T-helper 1 cell treated with Interleukin-12 subunit alpha and Interleukin-12 subunit beta and Interleukin-4 antibody, amounts not matched to agents 30 μg/mL and 1 μg/mL, for 36 hours (primary cell): ENCODE data around the gene TENM4.

Experiments
- H3K27ac Mint-ChIP-seq: one replicate; pipeline ENCODE4 v1.8.0; 2021; ENCODE audit warnings: mild to moderate bottlenecking, mixed read lengths
- H3K27me3 Mint-ChIP-seq: one replicate; pipeline ENCODE4 v1.8.0; 2021; ENCODE audit warnings: low read depth, mixed read lengths
- H3K36me3 Mint-ChIP-seq: one replicate; pipeline ENCODE4 v1.8.0; 2021; ENCODE audit warnings: low read depth, mixed read lengths
- H3K4me1 Mint-ChIP-seq: one replicate; pipeline ENCODE4 v1.8.0; 2021; ENCODE audit warnings: low read depth, mixed read lengths
- H3K4me3 Mint-ChIP-seq: one replicate; pipeline ENCODE4 v1.8.0; 2021; ENCODE audit warnings: mild to moderate bottlenecking, moderate library complexity, mixed read lengths
- H3K9me3 Mint-ChIP-seq: one replicate; pipeline ENCODE4 v1.8.0; 2021; ENCODE audit warnings: mixed read lengths

Gene TENM4

DNA sequence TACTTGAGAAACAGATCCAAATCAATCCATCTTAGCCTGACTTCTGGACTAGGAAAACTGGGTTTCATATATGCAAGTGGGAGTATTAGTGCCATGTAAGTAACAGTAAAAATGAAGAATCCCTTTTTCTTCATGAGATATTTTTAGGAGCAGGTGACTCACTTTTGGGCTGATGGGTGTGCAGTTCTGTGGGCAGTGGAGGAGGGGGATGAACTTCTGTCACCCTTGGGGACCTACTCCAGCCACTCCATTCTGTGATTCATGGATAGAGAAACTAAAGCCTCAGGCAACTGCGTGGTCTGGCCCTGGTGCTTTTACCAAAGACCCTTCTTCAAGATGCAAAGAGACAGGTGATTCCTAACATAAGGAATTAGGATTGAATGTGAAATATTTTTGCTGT, 657.5 kb downstream of the TENM4 start:
- Mint-ChIP-seq H3K4me1 (no peaks in the 10 kb centered on the region), H3K4me3 (no peak overlapping the region), H3K27me3 (no peaks in the 10 kb centered on the region), H3K27ac (no peak overlapping the region), H3K9me3 (no peaks in the 10 kb centered on the region), H3K36me3 (no peaks in the 10 kb centered on the region)

DNA sequence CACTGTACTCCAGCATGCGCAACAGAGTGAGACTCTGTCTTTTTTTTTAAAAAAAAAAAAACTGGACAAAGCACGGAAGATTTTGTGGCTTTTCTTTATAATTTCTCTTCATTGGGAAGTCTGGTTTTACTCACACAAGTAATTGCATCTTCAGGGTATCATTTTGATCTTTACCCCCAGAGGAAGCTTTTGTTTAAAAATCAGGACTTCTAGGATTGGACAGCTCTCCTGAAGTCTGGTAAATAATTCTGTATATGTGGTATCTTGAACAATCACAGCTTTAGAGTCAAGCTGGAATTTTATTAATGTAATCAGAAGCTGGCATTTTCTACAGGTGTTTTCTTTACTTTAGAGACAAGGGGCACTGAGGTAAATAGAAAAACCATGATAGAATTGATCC, 658.1 kb downstream of the TENM4 start:
- no peaks in the 10 kb centered on the region for H3K4me1 Mint-ChIP-seq
- H3K36me3 Mint-ChIP-seq: no peaks in the 10 kb centered on the region
- no peaks in the 10 kb centered on the region for H3K9me3 Mint-ChIP-seq
- no peak overlapping the region for H3K4me3 Mint-ChIP-seq
- H3K27me3 Mint-ChIP-seq: no peaks in the 10 kb centered on the region
- no peak overlapping the region for H3K27ac Mint-ChIP-seq

DNA sequence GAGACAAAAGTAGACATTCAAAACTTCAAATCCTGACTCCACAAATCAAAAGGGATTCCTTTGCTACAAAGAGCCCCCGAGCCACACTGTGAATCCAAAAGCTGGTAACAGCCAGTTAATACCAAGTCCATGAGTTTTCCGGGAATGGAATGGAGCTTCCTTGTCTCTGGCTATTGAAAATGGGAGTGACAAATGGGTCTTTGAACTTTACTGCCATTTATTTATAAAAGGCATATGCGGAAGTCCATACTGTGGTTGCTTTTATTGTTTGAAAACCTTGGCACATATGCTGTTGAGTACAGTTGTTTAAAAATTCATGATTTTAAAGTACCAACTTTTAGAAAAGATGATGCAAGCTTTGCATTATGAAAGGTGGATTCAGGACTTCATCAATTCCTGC, 659.9 kb downstream of the TENM4 start:
- H3K4me3 Mint-ChIP-seq: no peak overlapping the region
- no peaks in the 10 kb centered on the region for H3K9me3 Mint-ChIP-seq
- H3K36me3 Mint-ChIP-seq: no peaks in the 10 kb centered on the region
- no peak overlapping the region for H3K27ac Mint-ChIP-seq
- no peaks in the 10 kb centered on the region for H3K4me1 Mint-ChIP-seq
- H3K27me3 Mint-ChIP-seq: no peaks in the 10 kb centered on the region

DNA sequence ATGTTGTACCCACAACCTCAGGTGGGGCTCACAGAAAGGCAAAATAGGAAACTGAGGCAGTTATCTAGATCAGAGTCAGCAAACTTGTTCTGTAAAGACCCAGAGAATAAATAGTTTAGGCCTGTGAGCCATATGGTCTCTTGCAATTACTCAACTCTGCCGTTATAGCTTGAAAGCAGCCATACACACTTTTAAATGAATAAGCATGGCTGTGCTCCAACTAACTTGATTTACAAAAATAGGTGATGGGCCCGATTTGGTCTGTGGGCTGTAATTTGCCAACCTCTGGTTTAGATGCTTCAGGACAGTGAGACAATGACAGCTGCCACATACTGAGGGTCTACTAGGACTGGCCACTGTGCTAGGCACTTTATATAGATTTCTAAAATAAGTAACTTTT, 667.3 kb downstream of the TENM4 start:
- H3K9me3 Mint-ChIP-seq: no peaks in the 10 kb centered on the region

DNA sequence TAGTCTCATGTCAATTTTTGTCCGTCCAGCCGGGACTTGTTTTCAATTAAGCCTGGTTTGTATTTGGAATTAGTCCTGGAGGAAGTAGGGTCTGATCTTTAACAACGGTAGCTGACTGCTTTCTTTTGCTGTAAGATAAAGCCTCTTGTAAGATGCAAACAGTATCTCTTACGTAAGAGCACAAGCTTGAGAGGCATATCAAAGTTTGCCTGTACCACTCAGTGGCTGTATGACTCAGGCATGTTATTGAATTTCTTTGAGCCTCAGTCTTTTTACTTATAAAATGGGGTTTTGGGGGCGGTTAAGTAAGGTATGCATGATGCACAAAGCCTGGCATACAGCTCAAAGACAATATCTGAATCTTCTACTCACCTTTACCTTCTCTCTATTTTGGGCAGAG, 667.8 kb downstream of the TENM4 start:
- Mint-ChIP-seq H3K4me3 (no peak overlapping the region), H3K9me3 (no peaks in the 10 kb centered on the region), H3K27ac (no peak overlapping the region), H3K36me3 (no peaks in the 10 kb centered on the region), H3K27me3 (peaks cover 6% of the 10 kb centered on the region), H3K4me1 (no peaks in the 10 kb centered on the region)

More for the DNA sequence above, 667.3 kb downstream of the TENM4 start:
- Mint-ChIP-seq H3K36me3 (no peaks in the 10 kb centered on the region), H3K4me1 (no peaks in the 10 kb centered on the region), H3K27me3 (peaks cover 6% of the 10 kb centered on the region), H3K4me3 (no peak overlapping the region), H3K27ac (no peak overlapping the region)

DNA sequence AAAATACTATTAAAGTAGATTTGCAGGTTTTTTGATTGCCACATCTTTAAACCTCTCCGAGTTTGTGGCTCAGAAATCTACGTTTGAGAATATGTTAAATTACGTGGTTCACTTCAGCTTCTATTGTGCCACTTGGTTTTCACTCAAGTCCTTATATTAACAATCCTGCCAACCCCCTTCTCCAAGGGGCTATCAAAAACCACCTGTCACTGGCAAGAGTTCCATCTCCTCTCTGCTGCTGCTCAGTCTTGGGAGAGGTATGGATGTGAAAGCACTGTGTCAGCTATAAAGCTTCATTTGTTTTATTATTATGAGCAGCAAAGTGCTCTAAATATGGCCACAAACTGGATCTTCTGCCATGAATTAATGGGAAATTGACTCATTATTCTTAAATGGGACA, 668.6 kb downstream of the TENM4 start:
- no peak overlapping the region for H3K27ac Mint-ChIP-seq
- no peaks in the 10 kb centered on the region for H3K9me3 Mint-ChIP-seq
- H3K27me3 Mint-ChIP-seq: peaks cover 6% of the 10 kb centered on the region
- no peaks in the 10 kb centered on the region for H3K4me1 Mint-ChIP-seq
- no peak overlapping the region for H3K4me3 Mint-ChIP-seq
- H3K36me3 Mint-ChIP-seq: no peaks in the 10 kb centered on the region

DNA sequence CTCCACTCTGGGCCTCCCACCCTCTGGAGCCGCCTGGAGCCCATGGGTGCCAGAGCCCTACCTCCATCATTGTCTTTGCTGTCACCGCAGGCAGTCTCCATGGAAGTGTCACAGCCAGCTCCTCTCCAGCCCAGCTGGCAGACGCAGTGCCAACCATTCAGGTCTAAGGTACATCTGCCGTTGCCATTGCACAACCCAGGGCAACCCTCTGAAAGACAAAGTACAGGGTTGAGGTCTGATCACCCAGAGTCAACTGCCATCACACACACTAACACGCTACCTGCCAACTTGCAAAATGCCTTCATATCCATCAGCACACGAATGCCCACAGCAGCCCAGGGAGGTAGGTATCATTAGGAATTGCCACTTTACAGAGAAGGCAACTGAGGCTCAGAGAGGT, 669.9 kb downstream of the TENM4 start:
- Mint-ChIP-seq H3K9me3 (no peaks in the 10 kb centered on the region), H3K27me3 (peaks cover 6% of the 10 kb centered on the region), H3K27ac (no peak overlapping the region), H3K4me1 (no peaks in the 10 kb centered on the region), H3K36me3 (no peaks in the 10 kb centered on the region), H3K4me3 (no peak overlapping the region)

DNA sequence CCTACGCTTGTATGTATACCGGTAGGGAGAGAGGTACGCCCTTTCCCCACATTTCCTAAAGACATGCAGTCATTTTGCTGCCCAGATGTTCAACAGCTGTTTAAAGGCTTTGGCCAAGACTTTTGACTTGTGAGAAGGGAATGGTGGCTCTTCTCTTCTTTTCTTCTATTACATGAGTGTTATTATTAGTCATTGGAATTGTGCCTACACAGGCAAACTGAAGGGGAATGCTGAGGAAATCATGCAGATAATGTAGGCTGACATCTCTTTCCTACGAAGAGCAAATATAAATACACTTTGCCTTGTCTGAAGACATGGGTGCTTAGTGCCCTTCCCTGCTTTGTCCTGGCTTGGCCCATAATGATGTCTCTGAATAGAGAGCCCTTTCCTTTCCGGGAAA, 671.9 kb downstream of the TENM4 start:
- Mint-ChIP-seq H3K36me3 (no peaks in the 10 kb centered on the region), H3K27ac (no peak overlapping the region), H3K9me3 (no peaks in the 10 kb centered on the region), H3K4me3 (no peak overlapping the region), H3K27me3 (peaks cover 6% of the 10 kb centered on the region), H3K4me1 (no peaks in the 10 kb centered on the region)

DNA sequence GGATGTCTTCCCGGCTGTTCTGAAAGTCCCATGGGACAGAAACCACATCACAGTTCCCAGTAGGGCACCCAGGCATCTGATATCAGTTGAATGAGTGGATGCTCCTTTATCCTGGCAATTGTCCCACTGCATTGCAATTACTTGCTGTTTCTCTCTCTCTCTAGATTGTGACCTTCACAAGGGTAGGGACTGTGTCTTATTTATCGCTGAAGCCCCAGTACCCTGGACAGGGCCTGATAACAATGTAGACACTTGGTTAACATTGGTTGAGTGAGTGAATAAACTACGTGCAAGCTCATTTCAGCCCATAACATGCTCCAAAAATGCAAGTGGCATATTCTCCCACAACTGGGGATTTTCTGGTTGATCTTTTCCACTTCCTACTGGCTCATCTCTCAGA, 672.5 kb downstream of the TENM4 start:
- Mint-ChIP-seq H3K27ac (no peak overlapping the region), H3K36me3 (no peaks in the 10 kb centered on the region), H3K9me3 (no peaks in the 10 kb centered on the region), H3K4me1 (no peaks in the 10 kb centered on the region), H3K4me3 (no peak overlapping the region), H3K27me3 (peaks cover 6% of the 10 kb centered on the region)

DNA sequence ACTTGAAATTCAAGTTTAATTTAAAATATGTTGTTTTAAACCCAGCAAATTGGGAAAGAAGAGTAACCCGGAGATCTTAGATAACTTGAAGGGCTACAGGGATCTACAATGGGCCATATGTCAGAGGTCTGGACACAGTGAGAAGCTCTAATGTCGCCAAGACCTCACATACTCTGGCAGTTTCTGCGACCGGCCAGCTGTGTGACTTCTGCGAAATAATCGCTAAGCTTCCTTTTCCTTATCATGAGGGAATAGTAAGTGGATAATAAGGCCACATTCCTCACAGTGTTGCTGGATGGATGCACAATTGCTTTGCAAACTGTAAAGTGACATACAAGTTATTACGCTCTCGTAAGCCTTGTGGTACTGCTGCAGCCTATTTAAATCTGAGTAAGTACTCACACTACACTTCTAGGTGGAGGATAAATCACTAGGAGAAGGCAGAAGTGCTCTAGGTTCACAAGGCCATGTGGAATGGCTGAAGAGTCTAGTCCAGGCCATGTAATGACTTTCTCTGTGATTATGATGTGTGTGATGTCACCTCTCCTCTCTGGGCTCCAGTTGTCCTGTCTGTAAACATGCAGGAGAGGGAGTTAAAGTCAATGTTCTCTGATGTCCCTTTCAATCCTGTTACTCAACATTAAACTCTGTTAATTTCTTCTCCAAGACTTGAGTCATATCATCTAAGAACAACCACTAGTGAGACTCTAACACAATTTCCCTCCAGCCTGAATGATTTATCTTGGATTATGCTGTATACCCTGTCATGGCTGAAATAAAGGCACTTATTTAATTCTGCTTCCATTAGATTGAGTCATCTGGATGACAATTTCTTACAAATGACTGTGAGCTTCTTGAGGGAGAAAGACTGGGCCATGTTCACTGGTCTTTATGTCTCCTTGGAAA, 673.5 kb downstream of the TENM4 start:
- H3K4me1 Mint-ChIP-seq: no peaks in the 10 kb centered on the region
- no peaks in the 10 kb centered on the region for H3K9me3 Mint-ChIP-seq
- H3K27me3 Mint-ChIP-seq: peaks cover 6% of the 10 kb centered on the region
- H3K27ac Mint-ChIP-seq: no peak overlapping the region
- no peaks in the 10 kb centered on the region for H3K36me3 Mint-ChIP-seq
- no peak overlapping the region for H3K4me3 Mint-ChIP-seq

DNA sequence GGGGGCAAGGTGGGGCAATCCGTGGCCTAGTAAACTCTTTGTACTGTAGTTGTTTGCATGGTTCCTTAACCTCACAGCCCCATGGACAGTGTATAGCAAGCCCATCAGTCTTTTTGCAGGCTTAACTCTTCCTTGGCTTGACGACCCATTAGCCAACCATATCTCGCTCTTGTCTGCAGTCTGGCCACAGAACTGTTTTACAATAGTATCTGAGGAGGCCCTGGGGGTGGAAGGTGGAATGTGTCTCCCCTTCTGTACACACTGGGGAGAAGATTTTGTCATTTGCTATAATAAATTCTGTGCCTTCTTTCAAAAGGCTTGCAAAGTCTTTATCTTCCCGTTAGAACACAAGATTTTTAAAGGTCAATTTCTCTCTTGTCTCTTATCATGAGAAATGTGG, 675.9 kb downstream of the TENM4 start:
- no peak overlapping the region for H3K27ac Mint-ChIP-seq
- H3K4me3 Mint-ChIP-seq: no peak overlapping the region
- H3K9me3 Mint-ChIP-seq: no peaks in the 10 kb centered on the region
- H3K27me3 Mint-ChIP-seq: no peaks in the 10 kb centered on the region
- H3K36me3 Mint-ChIP-seq: no peaks in the 10 kb centered on the region
- no peaks in the 10 kb centered on the region for H3K4me1 Mint-ChIP-seq

DNA sequence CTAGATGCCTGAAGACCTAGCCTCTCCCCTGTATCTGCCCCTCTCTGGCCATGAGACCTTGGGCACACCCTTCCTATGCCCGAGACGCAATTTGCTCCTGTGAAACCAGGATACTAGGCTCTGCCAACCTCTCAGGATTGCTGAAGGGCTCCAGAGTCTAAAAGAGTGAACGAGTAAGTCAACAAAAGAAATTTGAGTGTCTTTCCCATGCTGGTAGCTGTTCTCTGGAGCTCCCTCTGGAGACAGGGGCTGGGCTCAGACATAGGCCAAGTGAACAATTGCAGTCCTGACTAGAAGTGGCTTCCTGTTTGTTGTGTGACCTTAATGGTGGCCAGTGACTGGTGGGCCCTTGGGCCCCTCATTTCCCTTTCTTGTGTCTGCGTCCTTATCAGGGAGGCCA, 677.2 kb downstream of the TENM4 start:
- Mint-ChIP-seq H3K4me1 (no peaks in the 10 kb centered on the region), H3K27me3 (peaks cover 5% of the 10 kb centered on the region), H3K27ac (no peak overlapping the region), H3K36me3 (no peaks in the 10 kb centered on the region), H3K9me3 (no peaks in the 10 kb centered on the region), H3K4me3 (no peak overlapping the region)

DNA sequence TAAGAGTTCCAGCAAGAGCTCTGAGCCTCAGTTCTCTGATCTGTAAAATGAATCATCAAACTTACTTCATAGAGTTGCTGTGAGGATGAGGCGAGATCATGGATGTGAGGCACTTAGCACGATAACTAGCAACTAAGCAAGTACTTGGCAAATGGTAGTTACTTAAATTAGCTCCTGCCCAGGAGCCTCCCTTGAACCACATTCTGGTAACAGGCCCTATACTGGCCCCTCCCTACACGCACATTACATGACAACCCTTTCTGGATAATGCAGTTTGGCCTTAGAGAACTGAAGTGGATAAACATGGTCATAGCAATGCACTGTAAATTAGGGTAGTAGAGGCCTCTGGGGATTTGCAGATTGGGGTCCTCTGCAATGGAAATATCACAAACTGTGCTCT, 678.7 kb downstream of the TENM4 start:
- H3K4me3 Mint-ChIP-seq: no peak overlapping the region
- H3K27me3 Mint-ChIP-seq: peaks cover 7% of the 10 kb centered on the region
- H3K27ac Mint-ChIP-seq: no peak overlapping the region
- no peaks in the 10 kb centered on the region for H3K9me3 Mint-ChIP-seq
- H3K36me3 Mint-ChIP-seq: no peaks in the 10 kb centered on the region
- H3K4me1 Mint-ChIP-seq: no peaks in the 10 kb centered on the region

DNA sequence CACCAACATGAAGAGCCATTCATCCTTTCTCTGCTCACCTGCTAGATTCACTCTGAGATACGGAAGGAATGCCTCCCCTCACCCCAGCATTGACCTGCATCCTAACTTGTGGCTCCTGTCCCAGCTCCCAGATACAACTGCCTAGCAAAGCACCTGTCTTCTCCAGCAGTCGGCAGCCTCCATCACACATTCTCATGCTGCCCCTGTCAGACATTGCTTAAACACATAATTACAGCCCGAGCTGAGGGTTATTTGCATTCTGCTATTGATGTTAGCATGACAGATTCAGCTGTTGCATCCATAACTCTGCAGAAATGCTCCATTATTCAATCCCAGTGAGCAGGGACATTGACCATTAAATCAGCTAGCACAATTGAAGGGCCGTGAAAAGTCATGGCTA, 681.8 kb downstream of the TENM4 start:
- Mint-ChIP-seq H3K36me3 (no peaks in the 10 kb centered on the region), H3K27me3 (peaks cover 7% of the 10 kb centered on the region), H3K4me3 (no peak overlapping the region), H3K9me3 (no peaks in the 10 kb centered on the region), H3K4me1 (no peaks in the 10 kb centered on the region), H3K27ac (no peak overlapping the region)

DNA sequence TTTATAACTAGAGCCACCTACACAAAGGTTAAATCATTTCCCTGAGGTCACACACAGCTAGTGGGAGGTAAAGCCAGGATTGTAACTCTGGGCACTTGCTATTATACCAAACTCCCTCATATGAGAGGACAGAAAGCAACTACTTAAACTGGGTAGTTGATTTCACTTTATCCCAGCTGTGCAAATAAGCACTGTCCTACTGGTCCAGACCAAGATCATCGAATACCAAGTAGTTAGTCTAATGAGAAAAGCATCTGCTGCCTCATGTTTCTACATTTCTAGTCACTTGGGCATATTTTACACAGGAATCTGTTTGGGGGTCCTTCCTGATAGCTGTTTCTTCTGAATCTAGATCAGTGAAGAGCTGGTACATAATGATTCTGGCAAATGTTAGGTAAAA, 687.5 kb downstream of the TENM4 start:
- Mint-ChIP-seq H3K4me1 (no peaks in the 10 kb centered on the region), H3K27me3 (peaks cover 12% of the 10 kb centered on the region), H3K4me3 (no peak overlapping the region), H3K36me3 (no peaks in the 10 kb centered on the region), H3K9me3 (no peaks in the 10 kb centered on the region), H3K27ac (no peak overlapping the region)

DNA sequence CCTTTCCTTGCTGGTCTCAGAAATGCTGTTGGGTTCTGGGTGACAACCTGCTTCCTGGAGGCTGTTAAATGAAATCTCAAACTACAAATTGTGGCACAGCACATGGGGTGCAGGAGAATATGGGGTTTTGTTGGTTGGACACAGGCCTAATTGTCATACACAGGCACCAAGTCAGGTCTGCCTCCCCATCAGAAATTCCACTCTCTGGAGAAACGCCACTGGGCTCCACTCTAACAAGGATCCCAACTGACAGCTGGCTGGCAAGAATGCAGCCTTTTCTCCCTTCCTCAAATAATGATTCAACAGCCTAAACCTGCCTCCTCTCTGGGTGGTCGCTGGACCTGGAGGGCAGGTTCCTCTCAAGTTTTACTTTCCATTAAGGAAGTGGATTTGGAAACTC, 688.3 kb downstream of the TENM4 start:
- Mint-ChIP-seq H3K36me3 (no peaks in the 10 kb centered on the region), H3K4me3 (no peak overlapping the region), H3K9me3 (no peaks in the 10 kb centered on the region), H3K27ac (no peak overlapping the region), H3K27me3 (peaks cover 12% of the 10 kb centered on the region), H3K4me1 (no peaks in the 10 kb centered on the region)
